ENCODE results near the gene ADO. TPM values are rescaled to one million over a fixed set of nuclear protein-coding genes. Genes with fewer than 3 reads are reported as not detected.

The ADO gene
- total RNA-seq, 4 donors from 2014 or later, result 8.3 to 15.4 (median 12.0) TPM

DNA sequence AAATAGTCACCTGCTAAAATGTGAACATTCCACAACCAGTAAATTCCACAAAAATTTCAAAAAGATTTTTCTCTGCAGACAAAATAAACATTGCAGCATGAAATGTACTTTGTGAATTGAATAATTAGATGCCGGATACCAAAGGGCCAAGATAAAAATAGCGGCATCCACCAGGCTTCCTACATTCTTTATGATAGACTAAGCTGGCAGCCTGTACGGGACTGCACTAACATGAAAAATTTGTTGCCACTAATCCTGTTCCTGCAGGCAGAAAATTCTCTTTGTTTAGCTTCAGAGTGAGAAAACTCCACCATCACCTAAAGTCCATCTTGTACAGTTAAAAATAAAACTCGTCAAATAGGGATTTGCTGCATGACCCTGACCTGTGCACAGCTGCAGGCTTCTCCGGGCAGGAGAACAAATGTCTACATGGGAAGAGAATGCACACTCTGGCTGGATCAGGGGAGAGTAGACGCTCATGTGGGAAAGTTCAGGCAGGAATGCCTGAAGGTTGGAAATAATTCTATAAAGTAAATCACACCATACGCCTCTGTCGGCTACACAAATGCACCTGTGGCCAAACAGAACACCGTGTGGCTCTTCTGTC lies 15.6 kb upstream of the ADO start:
- Histone ChIP-seq H3K4me1 (no peaks in the 10 kb centered on the region), H3K27ac (no peak overlapping the region), H3K4me3 (no peak overlapping the region), H3K27me3 (no peaks in the 10 kb centered on the region), H3K9me3 (no peaks in the 10 kb centered on the region), H3K36me3 (no peaks in the 10 kb centered on the region)
- DNase-seq, result no peak
- TF ChIP-seq, protein P1, sequence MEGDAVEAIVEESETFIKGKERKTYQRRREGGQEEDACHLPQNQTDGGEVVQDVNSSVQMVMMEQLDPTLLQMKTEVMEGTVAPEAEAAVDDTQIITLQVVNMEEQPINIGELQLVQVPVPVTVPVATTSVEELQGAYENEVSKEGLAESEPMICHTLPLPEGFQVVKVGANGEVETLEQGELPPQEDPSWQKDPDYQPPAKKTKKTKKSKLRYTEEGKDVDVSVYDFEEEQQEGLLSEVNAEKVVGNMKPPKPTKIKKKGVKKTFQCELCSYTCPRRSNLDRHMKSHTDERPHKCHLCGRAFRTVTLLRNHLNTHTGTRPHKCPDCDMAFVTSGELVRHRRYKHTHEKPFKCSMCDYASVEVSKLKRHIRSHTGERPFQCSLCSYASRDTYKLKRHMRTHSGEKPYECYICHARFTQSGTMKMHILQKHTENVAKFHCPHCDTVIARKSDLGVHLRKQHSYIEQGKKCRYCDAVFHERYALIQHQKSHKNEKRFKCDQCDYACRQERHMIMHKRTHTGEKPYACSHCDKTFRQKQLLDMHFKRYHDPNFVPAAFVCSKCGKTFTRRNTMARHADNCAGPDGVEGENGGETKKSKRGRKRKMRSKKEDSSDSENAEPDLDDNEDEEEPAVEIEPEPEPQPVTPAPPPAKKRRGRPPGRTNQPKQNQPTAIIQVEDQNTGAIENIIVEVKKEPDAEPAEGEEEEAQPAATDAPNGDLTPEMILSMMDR (IDR thresholded peaks at IDR 0.05), result no peak
- TF ChIP-seq POLR2A (IDR thresholded peaks at IDR 0.05), result no peak

DNA sequence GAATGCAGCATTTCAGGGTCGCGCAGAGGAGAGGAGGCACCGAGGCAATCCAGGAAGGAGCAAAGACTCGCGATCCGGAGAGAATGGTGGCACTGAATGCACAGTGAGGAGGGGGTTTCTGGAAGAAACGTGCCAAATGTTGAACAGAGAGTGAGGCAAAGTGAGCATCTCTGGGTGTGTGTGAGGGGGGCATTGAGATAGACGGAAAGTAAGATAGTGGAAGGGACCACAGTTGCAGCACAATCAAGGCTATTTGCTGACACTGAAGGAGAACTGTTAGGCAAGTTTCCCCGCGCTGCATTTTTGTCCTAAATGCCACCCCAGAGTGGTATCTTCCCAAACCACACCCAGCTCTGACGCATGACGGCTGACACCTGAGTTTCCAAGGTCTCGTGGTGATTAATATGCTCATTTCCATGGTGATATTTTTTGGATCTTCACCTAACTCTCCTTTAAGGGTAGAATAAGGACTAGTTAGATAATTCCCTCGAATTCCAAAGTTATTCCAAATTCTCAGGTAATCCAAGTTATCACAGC lies 14.4 kb upstream of the ADO start:
- no peaks in the 10 kb centered on the region for H3K36me3 ChIP-seq

DNA sequence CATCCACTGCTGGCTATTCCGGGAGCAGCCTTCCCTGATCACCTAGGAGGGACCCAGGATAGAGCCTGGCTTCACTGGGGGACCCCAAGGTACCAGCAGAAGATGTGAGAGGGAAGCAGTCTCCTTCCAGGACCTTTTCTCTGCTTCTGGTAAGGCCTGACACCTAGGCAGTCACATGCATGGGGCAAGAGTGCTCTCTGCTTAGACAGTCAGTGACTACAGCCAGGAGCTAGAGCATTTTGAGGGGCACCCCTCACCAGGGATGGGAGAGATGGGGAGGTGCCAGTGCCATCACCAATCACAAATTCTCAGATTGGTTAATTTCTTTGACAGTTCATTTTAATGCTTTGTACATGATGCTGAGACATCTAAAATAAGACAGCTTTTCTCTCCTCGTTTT lies 13.9 kb upstream of the ADO start:
- Histone ChIP-seq H3K4me1 (no peaks in the 10 kb centered on the region), H3K4me3 (no peak overlapping the region), H3K27ac (no peak overlapping the region), H3K9me3 (no peaks in the 10 kb centered on the region), H3K27me3 (no peaks in the 10 kb centered on the region), H3K36me3 (no peaks in the 10 kb centered on the region)
- no peak for DNase-seq
- TF ChIP-seq POLR2A (IDR thresholded peaks at IDR 0.05), result no peak
- TF ChIP-seq, protein P1 (IDR thresholded peaks at IDR 0.05), result no peak

More for the DNA sequence above, 14.4 kb upstream of the ADO start:
- Histone ChIP-seq H3K9me3 (no peaks in the 10 kb centered on the region), H3K4me1 (no peaks in the 10 kb centered on the region), H3K27ac (no peak overlapping the region), H3K4me3 (no peak overlapping the region), H3K27me3 (no peaks in the 10 kb centered on the region)
- DNase-seq, result no peak
- no peak for TF ChIP-seq POLR2A (IDR thresholded peaks at IDR 0.05)
- TF ChIP-seq, protein P1 (IDR thresholded peaks at IDR 0.05), result no peak

DNA sequence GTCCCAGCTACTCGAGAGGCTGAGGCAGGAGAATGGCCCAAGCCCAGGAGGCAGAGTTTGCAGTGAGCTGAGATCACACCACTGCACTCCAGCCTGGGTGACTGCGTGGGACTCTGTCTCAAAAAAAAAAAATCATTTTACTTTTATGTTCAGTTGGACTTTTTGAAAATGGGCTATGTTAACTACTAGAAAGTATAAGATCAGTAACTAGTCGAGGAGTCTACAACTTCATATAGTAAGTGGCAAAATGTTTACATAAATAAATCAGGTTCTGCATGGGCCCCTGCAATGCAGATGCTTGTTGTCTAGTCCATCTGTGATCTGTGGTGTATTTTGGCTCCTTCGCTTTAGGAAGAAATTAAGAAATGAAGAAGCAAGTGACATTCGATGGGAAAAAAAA lies 12.3 kb upstream of the ADO start:
- no peak overlapping the region for H3K27ac ChIP-seq

DNA sequence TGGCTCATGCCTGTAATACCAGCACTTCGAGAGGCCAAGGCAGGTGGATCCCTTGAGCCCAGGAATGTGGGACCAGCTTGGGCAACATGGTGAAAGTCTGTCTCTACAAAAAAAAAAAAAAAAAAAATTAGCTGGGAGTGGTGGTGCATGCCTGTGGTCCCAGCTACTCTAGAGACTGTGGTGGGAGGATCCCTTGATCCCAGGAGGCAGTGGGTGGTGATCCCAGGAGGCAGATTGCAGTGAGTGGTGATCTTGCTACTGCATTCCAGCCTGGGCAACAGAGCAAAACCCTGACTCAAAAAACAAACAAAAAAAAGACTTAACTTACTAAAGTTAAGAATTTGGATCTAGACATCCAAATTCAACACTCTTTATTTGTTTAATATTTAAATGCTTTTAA lies 10.2 kb upstream of the ADO start:
- no peaks in the 10 kb centered on the region for H3K9me3 ChIP-seq
- no peak overlapping the region for H3K27ac ChIP-seq
- H3K4me3 ChIP-seq, result no peak overlapping the region
- H3K4me1 ChIP-seq, result no peaks in the 10 kb centered on the region
- TF ChIP-seq, protein P1 (IDR thresholded peaks at IDR 0.05), result no peak
- no peak for TF ChIP-seq POLR2A (IDR thresholded peaks at IDR 0.05)
- H3K27me3 ChIP-seq, result no peaks in the 10 kb centered on the region
- H3K36me3 ChIP-seq, result no peaks in the 10 kb centered on the region
- DNase-seq, result no peak

More for the DNA sequence above, 12.3 kb upstream of the ADO start:
- H3K27me3 ChIP-seq, result no peaks in the 10 kb centered on the region
- H3K4me3 ChIP-seq, result no peak overlapping the region
- no peaks in the 10 kb centered on the region for H3K9me3 ChIP-seq
- H3K36me3 ChIP-seq, result no peaks in the 10 kb centered on the region
- TF ChIP-seq POLR2A (IDR thresholded peaks at IDR 0.05), result no peak
- TF ChIP-seq, protein P1 (IDR thresholded peaks at IDR 0.05), result no peak
- H3K4me1 ChIP-seq, result no peaks in the 10 kb centered on the region
- no peak for DNase-seq
